HG02870 (cell line): ENCODE data around the gene RIC8B.

Experiments used
- ATAC-seq: cut with Tn5 transposase; IDR thresholded peaks from one replicate; pipeline ENCODE4 v1.9.1; 2021; ENCODE audit warnings: mild to moderate bottlenecking, moderate library complexity; ENCODE audit not compliant: unreplicated experiment

The RIC8B gene

DNA sequence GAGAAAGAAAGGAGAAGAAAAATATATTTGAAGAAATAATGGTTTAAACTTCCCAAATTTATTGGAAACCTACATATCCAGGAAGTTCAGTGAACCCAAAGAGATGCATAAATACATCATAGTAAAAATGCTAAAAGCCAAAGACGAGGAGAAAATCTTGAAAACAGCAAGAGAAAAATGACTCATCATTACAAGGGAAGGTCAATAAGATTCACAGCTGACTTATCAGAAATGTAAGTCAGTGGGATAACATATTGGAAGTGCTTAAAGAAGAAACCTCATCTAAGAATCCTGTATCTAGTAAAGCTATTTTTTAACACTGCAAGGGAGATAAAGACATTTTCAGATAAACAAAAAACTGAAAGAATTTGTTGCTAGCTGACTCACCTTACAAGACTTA lies 19.9 kb downstream of the RIC8B start:
- no peak for ATAC-seq

DNA sequence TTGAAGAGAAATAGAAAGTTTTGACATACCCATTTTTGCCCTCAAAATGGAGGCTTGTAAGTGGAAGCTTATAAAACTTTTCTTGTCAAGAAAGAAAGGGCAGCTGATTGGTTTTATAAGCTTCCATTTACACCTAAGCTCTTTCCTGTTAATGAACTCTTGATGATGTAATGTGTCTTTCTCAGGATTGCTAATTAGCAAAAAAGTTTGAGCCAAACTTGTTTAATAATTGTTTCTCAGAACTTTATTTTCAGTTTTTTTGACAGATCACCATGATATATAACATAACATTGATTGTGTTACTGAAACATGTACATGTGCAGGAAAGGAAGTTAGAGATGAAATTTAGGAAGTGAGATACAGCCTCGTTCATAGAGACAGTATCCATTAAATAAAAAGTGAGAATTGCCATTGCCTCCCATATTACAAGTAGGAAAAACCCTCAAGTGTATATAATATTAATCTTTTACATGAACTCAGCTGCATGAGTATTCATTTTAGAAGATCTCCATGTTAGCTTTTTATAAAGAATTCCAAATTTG lies 26.8 kb downstream of the RIC8B start:
- ATAC-seq = no peak

DNA sequence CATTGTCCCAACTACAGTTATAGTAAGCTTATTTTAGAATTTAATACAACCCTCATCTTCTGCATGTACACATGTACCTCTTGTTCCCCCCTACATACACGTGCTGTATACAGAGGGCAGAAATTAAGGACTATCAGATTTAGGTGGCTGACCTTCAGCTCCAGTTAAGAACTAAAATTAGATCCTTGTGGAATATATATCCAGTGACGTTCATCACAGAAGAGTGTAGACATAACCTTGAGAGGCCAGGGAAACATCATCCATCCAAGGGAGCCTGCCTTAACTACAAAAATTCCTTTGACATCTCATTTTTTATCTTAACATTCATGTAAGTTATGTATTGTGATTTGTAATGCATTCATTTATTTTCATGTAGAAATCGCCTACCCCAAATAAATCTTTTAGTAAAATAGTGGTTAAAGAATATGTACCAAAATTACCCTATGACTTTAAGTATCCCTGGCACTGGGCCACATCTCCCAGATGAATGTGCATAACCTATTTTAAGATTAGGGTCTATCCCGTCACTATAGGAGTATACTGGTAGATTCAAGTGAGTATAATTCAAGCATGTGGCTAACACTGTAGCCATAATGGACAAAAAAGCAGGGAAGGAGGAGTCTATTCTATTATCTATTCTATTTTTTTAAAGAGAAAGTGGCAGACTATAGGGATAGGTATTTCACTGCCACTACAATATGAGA lies 27.5 kb downstream of the RIC8B start:
- no peak for ATAC-seq

DNA sequence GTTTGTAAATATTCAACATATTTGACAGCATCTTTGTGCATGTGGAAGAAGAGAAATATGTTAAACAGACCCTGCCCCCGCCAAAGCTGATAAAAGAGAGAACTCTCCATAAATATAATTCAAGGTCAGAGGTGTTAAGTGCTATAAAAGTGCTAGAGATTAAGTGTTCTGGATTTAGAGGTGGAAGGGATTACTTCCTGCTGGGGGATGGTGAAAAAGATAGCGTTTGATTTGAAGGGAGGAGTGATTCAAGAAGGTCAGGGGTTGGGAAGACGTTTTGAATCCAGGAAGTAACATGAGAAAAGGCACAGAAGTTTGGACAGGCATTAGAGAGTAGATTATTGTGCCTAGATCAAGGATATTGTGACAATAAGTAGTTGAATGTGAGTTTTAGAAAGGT lies 30.2 kb downstream of the RIC8B start:
- ATAC-seq = no peak

DNA sequence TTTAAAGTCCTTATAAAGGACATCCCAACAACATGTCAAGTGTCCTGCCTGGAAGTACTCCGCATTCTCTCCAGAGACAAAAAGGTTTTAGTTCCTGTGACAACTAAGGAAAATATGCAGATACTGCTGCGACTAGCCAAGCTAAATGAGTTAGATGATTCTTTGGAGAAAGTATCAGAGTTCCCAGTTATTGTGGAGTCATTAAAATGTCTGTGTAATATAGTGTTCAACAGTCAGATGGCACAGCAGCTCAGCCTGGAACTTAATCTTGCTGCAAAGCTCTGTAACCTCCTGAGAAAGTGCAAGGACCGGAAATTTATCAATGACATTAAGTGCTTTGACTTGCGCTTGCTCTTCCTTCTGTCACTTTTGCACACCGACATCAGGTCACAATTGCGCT lies 40.2 kb downstream of the RIC8B start:
- ATAC-seq = no peak

DNA sequence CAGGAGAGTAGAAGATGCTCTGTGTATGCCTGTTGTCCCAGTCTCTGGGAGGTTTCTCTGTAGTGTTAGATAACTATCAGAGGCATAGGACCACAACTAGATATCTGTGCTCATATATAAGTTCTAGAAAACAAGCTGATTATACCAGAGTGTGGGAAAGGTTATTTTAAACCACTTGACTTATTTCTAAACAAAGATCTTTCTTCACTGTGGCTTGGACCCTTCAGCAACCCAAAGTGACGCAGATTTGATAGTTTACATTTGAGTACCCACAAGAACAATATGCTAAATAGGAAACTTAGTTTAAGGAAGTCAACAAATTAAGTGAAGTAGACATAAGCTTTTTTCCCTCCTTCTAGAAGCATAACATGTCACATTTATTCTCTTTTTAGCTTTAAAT lies 41.3 kb downstream of the RIC8B start:
- ATAC-seq = no peak

DNA sequence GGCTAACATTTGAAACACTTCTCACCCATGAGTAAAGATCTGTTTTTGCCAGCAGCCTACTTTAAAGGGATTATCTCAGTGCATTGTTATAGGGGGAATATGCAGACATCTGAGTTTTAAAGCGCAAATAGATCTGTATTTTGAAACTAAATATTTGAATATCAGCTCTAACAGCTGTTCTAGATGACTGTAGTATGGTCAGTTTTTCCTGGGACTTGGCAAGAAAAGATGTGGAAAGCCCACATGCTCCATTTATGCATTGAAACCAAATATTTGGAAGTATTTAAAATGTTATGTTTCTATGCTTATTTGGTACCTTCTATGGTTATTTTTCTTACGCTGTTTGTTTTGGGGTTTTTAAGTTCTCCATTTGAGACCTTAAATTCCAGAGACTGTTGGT lies 41.7 kb downstream of the RIC8B start:
- ATAC-seq = no peak

DNA sequence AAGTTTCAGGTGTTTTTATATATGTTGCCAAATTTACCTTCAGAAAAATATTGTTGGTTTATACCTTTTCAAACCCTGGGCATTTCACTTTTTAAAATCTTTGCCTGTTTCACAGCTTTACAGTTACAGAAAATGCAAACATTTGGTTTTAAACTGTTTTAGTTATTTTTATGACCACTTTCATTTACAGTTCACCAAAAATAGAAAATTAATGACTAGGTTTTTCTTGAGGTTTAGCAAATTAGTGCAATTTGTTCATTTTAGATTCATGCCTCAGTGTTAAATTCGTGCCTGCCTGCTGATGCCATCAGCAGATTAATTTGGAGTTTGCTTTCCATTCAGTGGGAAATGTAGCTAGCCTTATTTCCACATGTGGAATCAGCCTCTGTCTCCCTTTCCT lies 45.5 kb downstream of the RIC8B start:
- ATAC-seq = no peak

DNA sequence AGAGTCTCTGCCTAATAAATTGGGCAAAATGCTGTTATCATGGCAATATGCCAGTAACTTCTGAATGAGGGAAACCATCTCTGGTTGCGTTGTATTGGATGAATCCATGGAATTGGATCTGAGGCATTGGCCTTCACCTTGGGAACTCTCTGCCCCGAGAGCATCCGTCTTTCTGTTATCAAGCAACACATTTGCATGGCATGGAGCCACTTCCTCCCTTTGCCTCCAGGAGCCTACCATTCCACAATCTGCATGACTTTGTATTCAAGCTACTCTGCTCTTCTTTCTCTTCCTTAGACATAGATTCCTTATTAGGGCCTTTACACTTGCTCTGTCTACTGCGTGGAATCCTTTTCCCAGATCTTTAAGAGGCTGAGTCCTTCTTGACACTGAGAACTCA lies 57.2 kb downstream of the RIC8B start:
- ATAC-seq = no peak

DNA sequence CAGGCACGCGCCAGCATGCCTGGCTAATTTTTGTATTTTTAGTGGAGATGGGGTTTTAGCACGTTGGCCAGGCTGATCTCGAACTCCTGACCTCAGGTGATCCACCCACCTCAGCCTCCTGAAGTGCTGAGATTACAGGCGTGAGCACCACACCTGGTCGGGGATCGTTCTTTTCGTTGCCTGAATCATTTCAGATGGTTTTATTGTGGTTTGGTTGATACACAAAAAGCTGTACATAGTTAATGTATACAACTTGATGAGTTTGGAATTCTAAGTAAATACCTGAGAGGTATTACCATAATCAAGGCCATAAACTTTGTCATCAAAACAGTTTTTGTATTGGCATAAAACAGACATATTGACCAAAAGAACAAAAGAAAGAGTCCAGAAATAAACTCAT lies 63.3 kb downstream of the RIC8B start:
- ATAC-seq = no peak

DNA sequence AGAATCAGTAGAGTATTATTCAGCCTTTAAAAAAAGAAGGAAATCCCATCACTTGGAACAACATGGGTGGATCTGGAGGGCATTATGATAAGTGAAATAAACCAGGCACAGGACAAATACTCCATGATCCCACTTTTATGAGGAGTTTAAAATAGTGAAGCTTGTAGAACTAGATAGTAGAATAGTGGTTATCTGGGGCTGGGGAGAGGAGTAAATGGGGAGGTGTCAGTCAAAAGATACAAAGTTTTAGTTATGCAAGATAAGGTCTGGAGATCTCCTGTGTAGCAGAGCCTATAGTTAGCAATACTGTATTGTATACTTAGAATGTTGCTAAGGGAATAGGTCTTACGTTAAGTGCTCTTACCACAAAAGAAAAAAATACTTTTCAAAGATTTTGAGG lies 64.9 kb downstream of the RIC8B start:
- no peak for ATAC-seq

DNA sequence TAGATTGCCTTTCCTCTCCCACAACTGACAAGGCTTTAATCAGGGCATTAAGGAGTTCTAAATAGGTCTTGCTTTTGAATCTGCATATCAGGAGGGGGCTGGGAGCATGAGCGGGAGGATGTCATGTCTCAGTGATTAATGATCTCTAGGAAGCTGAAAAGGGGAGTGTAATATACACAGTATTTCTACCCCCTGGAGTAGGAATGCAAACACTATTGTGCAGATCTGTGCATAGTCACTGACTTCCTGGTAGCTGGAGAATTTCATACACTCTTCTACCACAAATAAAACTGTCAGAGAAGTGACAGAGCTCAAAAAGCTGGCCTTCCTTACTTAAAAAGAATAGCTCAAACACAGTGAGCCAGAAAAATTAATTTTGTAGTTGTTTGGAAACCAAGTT lies 65.8 kb downstream of the RIC8B start:
- no peak for ATAC-seq

DNA sequence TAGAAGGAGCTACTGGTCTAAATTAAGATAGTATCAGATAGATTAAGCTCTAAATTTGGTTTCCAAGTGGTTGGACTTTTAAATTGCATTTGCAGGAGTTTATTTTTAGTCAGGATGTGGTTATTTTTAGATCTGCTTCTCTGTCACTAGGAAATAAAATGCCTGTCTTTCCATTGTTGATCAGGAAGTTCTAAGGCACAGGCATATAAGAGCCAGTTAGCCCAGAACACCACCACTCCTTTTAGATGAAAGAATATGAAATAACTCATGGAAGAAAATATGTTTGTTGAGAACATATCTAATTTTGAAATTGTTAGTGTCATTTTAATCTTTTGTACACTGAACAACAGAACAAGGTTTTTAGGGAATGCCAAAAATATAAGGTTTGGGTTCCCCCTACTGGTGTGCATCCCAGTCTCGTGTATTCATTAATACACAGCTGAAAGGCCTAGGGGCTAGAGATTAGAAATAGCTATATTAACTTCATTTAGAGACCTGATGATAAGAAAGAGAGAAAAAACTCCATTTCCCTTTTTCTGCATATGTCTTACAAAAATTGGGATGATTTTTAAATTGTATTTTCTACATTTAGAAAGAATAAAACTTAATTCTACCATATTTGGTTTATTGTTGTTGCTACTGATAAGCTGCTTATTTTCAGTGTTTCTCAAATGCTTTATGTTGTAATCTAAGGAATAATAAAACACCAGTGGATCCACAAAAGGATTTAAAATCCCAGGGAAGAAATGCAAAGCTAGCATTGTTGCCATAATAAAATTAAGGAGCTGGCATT lies 67.2 kb downstream of the RIC8B start:
- no peak for ATAC-seq

DNA sequence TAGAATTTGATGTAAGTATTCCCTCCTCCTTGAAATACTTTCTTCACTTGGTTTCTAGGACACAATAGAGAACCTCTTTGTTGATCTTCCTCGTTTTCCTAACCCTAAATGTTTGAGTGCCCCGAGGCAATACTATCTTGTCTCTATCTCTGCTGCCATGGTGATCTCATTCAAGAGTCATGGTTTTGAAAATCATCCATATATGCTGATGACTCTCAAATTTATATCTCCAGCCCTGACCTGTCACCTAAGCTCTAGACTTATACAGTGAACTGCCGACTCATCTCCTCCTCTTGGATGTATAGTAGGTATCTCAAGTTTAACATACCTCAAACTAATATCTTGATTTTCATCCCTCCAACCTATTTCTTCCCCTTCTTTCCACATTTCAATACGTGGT lies 71.4 kb downstream of the RIC8B start:
- no peak for ATAC-seq

DNA sequence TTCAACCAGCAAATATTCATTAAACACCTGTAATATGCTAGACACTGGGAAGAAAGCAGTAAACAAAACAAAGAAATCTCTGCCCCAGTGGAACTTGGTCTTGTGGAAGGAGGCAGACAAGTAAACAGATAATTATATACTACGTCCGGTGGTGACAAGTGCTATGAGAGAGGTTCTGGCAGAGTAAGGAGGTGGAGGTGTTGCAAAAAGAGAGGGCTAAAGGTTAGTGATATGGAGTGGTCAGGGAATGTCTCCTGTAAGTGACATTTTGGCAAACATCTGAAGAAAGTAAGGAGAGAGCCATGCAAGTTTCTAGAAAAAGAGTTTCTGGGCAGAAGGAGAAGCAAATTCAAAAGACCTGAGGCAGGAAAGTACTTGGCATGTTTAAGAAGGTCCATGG lies 73.4 kb downstream of the RIC8B start:
- ATAC-seq = no peak

DNA sequence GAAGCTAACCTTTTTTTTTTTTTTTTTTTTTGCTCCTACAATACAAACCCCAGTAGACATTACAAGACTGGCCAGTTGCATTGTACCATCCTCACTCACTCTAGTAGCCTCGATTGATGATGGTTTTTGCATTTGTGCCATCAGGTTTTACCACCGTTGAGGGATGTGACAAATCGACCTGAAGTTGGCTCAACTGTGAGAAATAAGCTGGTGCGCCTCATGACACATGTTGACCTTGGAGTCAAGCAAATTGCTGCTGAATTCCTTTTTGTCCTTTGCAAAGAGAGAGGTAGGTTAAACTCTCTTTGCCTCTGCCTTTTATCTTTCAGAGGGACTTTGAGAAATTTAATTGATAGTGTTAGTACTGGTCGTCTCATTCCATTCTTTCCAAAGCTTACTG lies 76.8 kb downstream of the RIC8B start:
- ATAC-seq = no peak

DNA sequence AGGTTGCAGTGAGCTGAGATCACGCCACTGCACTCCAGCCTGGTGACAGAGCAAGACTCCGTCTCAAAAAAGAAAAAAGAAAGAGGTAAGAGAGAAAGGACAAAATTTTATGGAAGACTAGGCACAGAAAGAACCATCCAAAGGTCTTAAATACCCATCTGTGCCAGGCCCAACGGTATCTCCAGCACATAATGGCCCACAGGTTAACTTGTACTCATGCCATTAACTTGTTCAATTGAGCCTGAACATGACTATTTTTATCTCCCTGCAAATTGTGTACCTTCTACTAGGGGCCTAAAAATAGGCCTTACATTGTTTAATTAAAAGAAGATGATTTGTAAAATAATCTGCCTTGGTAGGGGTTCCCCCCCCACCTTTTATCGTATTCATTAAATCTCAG lies 80.2 kb downstream of the RIC8B start:
- no peak for ATAC-seq

DNA sequence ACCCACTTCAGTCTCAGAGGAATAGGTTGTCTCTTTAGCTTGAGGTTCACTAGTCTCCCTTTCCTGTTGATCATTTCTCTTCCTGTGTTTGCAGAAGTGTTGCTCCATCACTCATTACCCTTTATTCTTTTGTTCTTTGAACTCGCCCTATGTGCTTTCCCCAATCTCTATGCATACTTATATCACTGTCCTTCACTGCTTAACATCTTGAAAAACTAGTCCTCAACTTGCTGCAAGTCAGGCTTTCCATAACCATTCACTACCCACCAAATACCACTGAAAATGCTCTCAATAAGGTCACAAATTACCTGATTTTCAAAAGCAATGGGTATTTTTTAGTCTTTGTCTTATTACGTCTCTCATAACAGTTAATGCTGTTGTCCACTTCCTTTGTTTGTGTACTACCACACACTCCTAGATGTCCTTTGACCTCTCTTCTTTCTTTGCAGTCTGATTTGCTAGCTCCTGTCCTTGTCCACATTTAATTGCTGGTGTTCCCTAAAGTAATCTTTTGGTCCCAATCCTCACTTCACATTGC lies 80.8 kb downstream of the RIC8B start:
- ATAC-seq = no peak

DNA sequence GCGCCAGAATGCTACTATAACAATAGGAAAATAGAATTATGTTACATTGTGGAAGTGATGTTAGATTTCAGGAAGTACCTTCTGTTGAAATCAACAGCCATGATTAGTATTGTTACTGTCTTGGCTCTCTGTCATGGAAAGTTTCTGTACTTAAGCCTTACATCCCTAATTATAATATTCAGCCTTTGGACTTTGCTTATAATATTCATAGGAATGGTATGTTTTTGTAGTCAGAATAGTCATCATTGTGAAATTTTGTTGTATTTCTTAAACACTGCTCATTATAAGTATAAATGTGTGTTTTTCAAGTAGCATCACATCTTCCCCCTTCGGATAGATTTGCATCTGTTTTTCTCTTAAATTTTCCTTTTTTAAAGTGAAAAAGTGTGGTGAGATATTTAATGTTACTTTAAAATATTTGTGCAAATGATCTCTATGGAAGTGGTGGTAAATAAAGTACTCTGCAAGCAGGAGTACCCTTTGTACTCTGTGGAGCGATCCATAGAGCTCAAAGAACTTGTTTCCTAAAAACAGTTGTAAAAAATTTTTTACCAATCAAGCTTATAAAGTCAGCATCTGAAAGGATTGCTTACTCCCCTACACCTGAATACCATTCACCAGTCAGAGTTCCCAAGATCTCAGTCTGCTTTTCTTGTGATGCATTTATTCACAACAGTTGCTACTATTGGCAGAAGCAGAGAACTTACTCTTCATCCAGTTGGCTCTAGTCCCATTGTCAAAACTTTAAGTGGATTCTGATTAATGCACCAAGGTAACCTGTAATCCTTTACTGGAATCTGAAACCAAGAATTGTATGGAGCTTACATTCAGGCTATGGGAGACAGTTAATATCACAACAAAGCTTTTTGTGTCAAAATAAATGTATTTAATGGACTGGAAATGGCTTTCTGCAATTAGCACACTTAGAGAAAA lies 87.8 kb downstream of the RIC8B start:
- no peak for ATAC-seq

DNA sequence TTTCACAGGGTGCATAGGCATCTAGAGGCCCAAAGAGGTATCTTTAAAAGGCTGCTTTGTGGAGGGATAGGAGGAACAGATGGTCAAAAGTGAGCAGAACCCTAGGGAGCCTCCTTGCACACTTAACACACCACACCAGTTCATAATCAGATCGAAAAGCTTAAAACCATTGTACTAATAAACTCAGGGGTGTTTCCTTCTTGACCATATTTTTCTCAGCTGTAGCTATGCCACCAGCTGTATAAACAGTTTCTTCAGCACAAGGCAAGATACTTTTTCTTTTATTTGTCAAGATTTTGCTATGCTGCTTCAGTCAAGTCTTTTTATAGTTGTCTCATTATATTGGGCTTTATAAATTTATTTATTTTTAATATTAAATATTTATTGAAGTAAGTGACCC lies 88.7 kb downstream of the RIC8B start:
- no peak for ATAC-seq

DNA sequence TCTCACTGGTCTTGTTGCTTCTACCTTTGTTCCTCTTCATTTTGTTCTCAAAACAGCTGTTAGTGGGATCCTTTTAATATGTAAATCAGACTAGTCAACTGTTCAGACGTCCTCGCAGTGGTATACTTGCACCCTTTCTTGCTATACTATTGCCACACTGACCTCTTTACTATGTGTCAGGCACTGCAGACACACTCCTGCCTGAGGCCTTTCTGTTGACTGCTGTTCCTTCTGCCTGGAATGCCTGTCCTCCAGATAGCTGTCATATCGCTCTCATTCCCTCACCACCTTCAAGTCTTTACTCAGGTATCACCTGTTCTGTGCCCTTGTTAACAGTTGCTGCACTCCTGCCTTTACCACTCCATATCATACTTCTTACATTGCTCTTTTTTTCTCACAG lies 91.2 kb downstream of the RIC8B start:
- ATAC-seq = no peak
